Measurements from ENCODE around the gene HSPA9.

Gene HSPA9

GRCh38 chr5:138596105-138596881, 21.1 kb upstream of the HSPA9 start:
- DNase-seq (ENCODE audit: extremely low spot score, insufficient read length, low read depth) (no peak), FAIRE-seq (no peak)

GRCh38 chr5:138595180-138595795, 20.1 kb upstream of the HSPA9 start:
- DNase-seq (ENCODE audit: extremely low spot score, insufficient read length, low read depth), result no peak
- FAIRE-seq, result no peak

GRCh38 chr5:138594305-138595058, 19.3 kb upstream of the HSPA9 start:
- FAIRE-seq, result no peak
- no peak for DNase-seq (ENCODE audit: extremely low spot score, insufficient read length, low read depth)

GRCh38 chr5:138588013-138588788, 13.0 kb upstream of the HSPA9 start:
- FAIRE-seq (no peak), DNase-seq (ENCODE audit: extremely low spot score, insufficient read length, low read depth) (no peak)

- FAIRE-seq (no peak), DNase-seq (ENCODE audit: extremely low spot score, insufficient read length, low read depth) (no peak)
These were observed 10.0 kb upstream of the HSPA9 start for GRCh38 chr5:138585157-138585556.

- no peak for DNase-seq (ENCODE audit: extremely low spot score, insufficient read length, low read depth)
- FAIRE-seq, result no peak
These were observed 8.9 kb upstream of the HSPA9 start for GRCh38 chr5:138583984-138584637.

GRCh38 chr5:138582959-138583358, 7.8 kb upstream of the HSPA9 start:
- FAIRE-seq (no peak), DNase-seq (ENCODE audit: extremely low spot score, insufficient read length, low read depth) (no peak)

GRCh38 chr5:138580777-138581176, 5.6 kb upstream of the HSPA9 start:
- no peak for FAIRE-seq

GRCh38 chr5:138580001-138580400, 4.8 kb upstream of the HSPA9 start:
- no peak for DNase-seq (ENCODE audit: extremely low spot score, insufficient read length, low read depth)
- FAIRE-seq, result no peak

More at GRCh38 chr5:138580777-138581176, 5.6 kb upstream of the HSPA9 start:
- no peak for DNase-seq (ENCODE audit: extremely low spot score, insufficient read length, low read depth)

GRCh38 chr5:138579517-138579863, 4.3 kb upstream of the HSPA9 start:
- no peak for DNase-seq (ENCODE audit: extremely low spot score, insufficient read length, low read depth)
- no peak for FAIRE-seq

GRCh38 chr5:138577452-138577851, 2.3 kb upstream of the HSPA9 start:
- DNase-seq (ENCODE audit: extremely low spot score, insufficient read length, low read depth) (no peak), FAIRE-seq (no peak)

GRCh38 chr5:138574744-138575193, 432 bp downstream of the HSPA9 start:
- FAIRE-seq (no peak), DNase-seq (ENCODE audit: extremely low spot score, insufficient read length, low read depth) (no peak)

- FAIRE-seq (no peak), DNase-seq (ENCODE audit: extremely low spot score, insufficient read length, low read depth) (no peak)
These were observed 1.1 kb downstream of the HSPA9 start for GRCh38 chr5:138573949-138574670.

- no peak for FAIRE-seq
- no peak for DNase-seq (ENCODE audit: extremely low spot score, insufficient read length, low read depth)
These were observed 2.0 kb downstream of the HSPA9 start for GRCh38 chr5:138573223-138573622.

GRCh38 chr5:138570871-138571270, 4.3 kb downstream of the HSPA9 start:
- DNase-seq (ENCODE audit: extremely low spot score, insufficient read length, low read depth) (no peak), FAIRE-seq (no peak)

GRCh38 chr5:138569782-138570181, 5.4 kb downstream of the HSPA9 start:
- FAIRE-seq, result no peak

GRCh38 chr5:138568061-138568824, 7.0 kb downstream of the HSPA9 start:
- no peak for FAIRE-seq
- no peak for DNase-seq (ENCODE audit: extremely low spot score, insufficient read length, low read depth)

More at GRCh38 chr5:138569782-138570181, 5.4 kb downstream of the HSPA9 start:
- DNase-seq (ENCODE audit: extremely low spot score, insufficient read length, low read depth), result no peak

GRCh38 chr5:138566792-138567191, 8.4 kb downstream of the HSPA9 start:
- FAIRE-seq (no peak), DNase-seq (ENCODE audit: extremely low spot score, insufficient read length, low read depth) (no peak)
